HG03442 (cell line): ENCODE data around the gene BACE1.
"Not testable (repeated sequence)": the region's sequence is repeated elsewhere in the genome, so short reads cannot be mapped to it uniquely, and the experiment has no call there.

Experiments used
- ATAC-seq: cut with Tn5 transposase; IDR thresholded peaks from one replicate; pipeline ENCODE4 v1.9.1; 2021; ENCODE audit warnings: mild to moderate bottlenecking, moderate library complexity; ENCODE audit not compliant: unreplicated experiment

BACE1 gene

GRCh38 chr11:117279711-117280376 lies 36.2 kb downstream of the BACE1 start:
- no peak for ATAC-seq

DNA sequence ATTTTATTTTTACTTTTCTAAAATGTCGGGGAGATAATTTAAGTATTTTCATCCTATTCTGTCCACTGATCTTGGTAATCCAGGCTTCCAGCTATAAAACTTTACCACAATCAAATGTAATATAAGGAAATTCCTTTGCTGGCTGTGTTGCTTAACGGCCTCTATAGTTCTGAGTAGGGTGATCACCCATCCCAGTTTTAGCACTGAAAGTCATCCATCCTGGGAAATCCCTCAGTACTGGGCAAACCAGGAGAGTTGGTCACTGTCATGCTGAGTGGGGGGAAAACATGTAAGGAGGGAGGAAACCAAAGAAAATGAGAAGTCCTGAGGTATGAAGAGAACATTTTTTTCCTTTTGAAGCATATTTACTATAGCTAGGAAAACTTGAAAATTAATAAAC lies 37.7 kb downstream of the BACE1 start:
- ATAC-seq, result no peak

DNA sequence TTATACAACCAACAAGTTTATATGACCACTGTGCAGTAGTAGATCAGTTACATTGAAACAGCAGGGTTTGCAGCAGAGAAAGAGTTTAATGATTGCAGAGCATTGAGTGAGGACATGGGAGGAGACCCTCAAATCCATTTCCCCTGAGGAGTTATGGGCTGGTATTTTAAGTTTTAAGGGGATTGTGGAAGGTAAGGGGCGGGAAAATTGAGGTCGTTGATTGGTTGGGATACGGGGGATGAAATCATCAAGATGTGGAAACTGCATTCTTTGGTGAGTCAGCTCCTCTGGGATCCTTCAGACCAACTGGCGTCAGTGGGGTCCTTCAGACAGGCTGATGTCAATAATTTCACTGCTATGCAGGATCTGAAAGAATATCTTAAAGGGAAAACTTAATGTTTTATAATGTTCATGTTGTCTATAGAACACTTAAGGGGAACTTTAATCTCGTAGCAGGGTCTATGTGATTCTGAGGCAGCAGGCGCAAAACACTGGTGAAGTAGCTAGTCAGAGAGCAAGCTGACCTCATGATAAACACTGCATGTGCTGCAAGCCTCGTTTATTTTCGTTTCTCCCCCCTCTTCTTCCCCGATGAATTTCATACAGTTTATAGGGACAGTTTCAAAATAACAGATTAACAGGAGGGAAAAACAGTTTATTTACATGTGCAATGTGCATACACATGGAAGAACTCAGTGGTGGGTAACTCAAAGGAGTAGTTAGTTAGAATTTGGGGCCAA lies 42.3 kb downstream of the BACE1 start:
- ATAC-seq, result no peak

- ATAC-seq, result not testable (repeated sequence)
These were observed 43.9 kb downstream of the BACE1 start for GRCh38 chr11:117272175-117272574.

GRCh38 chr11:117271208-117271607 lies 44.8 kb downstream of the BACE1 start:
- no peak for ATAC-seq

DNA sequence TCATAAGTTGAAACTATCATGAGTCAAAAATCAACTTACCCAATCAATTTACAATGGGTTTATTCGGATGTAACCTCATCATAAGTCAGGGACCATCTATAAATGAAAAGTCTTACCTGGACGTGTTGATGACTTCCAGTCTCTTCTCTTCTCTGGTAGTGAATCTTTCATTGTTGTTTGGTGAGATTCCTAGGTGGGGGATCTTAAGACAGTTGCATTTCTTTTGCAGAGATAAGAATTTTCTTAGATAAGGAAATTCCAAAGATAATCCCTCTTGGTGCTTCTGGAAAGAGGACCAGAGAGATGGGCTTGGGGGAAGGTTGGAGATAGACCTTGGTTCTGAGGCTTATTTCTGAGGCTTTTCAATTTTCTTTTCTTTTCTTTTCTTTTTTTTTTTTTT lies 46.2 kb downstream of the BACE1 start:
- ATAC-seq, result no peak

- ATAC-seq, result no peak
These were observed 50.3 kb downstream of the BACE1 start for GRCh38 chr11:117265745-117266144.

GRCh38 chr11:117264624-117265323 lies 51.3 kb downstream of the BACE1 start:
- not testable (repeated sequence) for ATAC-seq

- ATAC-seq, result no peak
These were observed 56.6 kb downstream of the BACE1 start for GRCh38 chr11:117259417-117259816.

DNA sequence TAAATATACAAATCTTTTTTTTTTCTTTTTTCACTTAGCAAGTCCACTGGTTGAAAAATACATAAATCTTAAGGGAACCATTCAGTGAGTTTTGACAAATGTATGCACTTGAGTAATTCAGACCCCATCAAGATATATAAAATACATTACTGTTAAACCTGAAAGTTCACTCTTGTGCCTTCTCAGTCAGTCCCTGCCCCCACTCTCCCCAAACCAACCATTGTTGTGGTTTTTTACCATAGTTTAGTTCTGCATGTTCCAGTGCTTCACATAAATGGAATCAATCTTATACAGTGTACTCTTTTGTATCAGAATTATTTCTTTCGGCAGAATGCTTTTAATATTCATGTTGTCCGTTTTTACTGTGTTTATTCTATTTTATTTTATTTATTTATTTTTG lies 57.5 kb downstream of the BACE1 start:
- ATAC-seq, result no peak

- ATAC-seq, result no peak
These were observed 59.5 kb downstream of the BACE1 start for GRCh38 chr11:117256573-117256972.

DNA sequence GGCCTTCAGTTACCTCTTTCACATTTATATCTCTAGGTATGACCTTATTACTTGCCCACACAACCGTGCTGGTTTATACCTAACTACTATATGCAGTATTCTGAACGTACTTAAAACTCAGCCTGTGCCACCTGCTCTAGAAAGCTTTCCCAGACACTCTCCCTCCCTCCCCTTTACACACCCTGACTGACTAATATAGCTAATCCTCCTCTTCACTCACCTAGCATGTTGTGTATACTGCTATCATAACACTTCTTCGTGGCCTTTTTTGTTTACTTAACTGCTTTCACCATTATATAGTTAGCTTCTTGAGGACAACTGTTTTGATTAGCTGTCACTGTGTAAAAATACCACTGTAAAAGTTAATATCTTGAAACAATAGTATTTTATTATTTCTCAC lies 60.1 kb downstream of the BACE1 start:
- no peak for ATAC-seq

- no peak for ATAC-seq
These were observed 64.5 kb downstream of the BACE1 start for GRCh38 chr11:117251506-117251905.

- no peak for ATAC-seq
These were observed 66.5 kb downstream of the BACE1 start for GRCh38 chr11:117249571-117249970.

DNA sequence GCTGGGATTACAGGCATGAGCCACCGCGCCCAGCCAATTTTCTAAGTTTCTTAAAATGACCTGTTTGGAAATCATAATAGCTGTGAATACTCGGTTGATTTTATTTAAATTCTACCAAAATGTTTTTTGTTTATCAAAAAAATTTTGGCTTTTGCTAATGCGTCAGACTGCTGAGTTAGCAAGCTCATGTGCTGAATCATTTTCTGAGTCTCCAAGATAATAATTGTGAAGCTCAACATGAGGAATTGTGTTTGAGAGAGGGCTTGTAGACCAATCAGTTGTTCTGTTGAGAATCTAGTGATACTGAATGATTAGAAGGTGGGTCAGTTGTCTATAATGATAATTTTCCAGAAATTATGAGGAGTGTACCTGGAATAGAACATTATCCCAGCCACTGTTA lies 67.7 kb downstream of the BACE1 start:
- ATAC-seq, result no peak

GRCh38 chr11:117239295-117239694 lies 76.8 kb downstream of the BACE1 start:
- no peak for ATAC-seq

DNA sequence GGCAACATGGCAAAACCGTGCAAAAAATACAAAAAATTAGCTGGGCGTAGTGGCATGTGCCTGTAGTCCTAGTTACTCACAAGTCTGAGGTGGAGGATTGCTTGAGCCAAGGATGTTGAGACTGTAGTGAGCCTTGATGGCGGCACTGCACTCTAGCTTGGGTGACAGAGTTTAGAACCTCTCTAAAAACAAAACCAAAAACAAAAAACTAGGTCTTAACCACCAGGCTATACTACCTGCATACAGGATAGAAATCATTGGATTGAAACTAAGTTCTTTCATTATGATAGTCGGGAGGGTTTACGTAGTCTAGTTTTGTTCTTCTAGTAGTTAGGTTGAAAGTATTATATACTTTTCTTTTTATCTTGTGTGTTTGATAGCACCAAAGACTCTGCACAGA lies 77.8 kb downstream of the BACE1 start:
- ATAC-seq, result no peak
